OCI-LY3 (cell line): ENCODE data around the gene DSG2.

Source experiments
- H2AFZ ChIP-seq: fragments of 200-600, 300-600 bp; shearing (Covaris generic); 2 replicates; pipeline ENCODE4 v1.6.0; 2014; ENCODE audit warnings: antibody characterized with exemption, low read depth, low read length
- H3K27ac ChIP-seq: fragments of 200-600, 300-600 bp; sonication (generic); 2 replicates; pipeline ENCODE4 v1.5.1; 2014; ENCODE audit warnings: mild to moderate bottlenecking, low read length, moderate library complexity, mixed read lengths
- H3K27me3 ChIP-seq: fragments of 200-600, 300-600 bp; sonication (generic); 2 replicates; pipeline ENCODE4 v1.6.1; 2014; ENCODE audit warnings: low read depth, low read length, mixed read lengths
- H3K36me3 ChIP-seq: fragments of 200-600, 300-600 bp; sonication (generic); replicated peaks from 2 replicates; pipeline ENCODE3; 2014; ENCODE audit warnings: low read depth, low read length, mixed read lengths
- H3K4me1 ChIP-seq: fragments of 300-600, 200-600 bp; sonication (generic); 2 replicates; pipeline ENCODE4 v1.6.1; 2014; ENCODE audit warnings: low read length, mixed read lengths
- H3K4me2 ChIP-seq: fragments of 200-600, 300-600 bp; sonication (generic); 2 replicates; pipeline ENCODE4 v1.6.1; 2014; ENCODE audit warnings: low read length, mixed read lengths
- H3K4me3 ChIP-seq: fragments of 300-600, 200-600 bp; sonication (generic); 2 replicates; pipeline ENCODE4 v1.5.1; 2014; ENCODE audit warnings: antibody characterized with exemption, mild to moderate bottlenecking, low read length, moderate library complexity
- H3K79me2 ChIP-seq: fragments of 300-600, 200-600 bp; shearing (Covaris generic); 2 replicates; pipeline ENCODE4 v1.6.1; 2014; ENCODE audit warnings: mild to moderate bottlenecking, low read length, mixed read lengths
- H3K9ac ChIP-seq: fragments of 300-600, 200-600 bp; shearing (Covaris generic); 2 replicates; pipeline ENCODE4 v1.6.0; 2014; ENCODE audit warnings: mild to moderate bottlenecking, low read length, moderate library complexity
- H3K9me3 ChIP-seq: fragments of 200-600, 300-600 bp; shearing (Covaris generic); 2 replicates; pipeline ENCODE4 v1.6.1; 2014; ENCODE audit warnings: low read length, mixed read lengths; ENCODE audit not compliant: insufficient read depth
- H4K20me1 ChIP-seq: fragments of 200-600, 300-600 bp; sonication (generic); 2 replicates; pipeline ENCODE4 v1.6.1; 2016; ENCODE audit warnings: low read length, mixed read lengths; ENCODE audit not compliant: insufficient read depth
- EZH2phosphoT487 ChIP-seq: fragments of 200-600 bp; shearing (Covaris generic); IDR thresholded peaks from 2 replicates; pipeline ENCODE4 v1.6.1; 2018; ENCODE audit warnings: antibody characterized with exemption, mixed run types, low read depth
- TF ChIP-seq, protein P1 (sequence below): fragments of 200-600, 300-600 bp; sonication (generic); IDR thresholded peaks from 2 replicates; pipeline ENCODE4 v1.5.1; 2014; ENCODE audit warnings: antibody characterized with exemption, low read length, low read depth

DSG2 gene

GRCh38 chr18:31590570-31590969 lies 92.6 kb downstream of the DSG2 start:
- Histone ChIP-seq H3K4me1 (no peaks in the 10 kb centered on the region), H4K20me1 (no peaks in the 10 kb centered on the region), H3K4me2 (no peak overlapping the region), H3K27ac (no peak overlapping the region), H3K79me2 (no peaks in the 10 kb centered on the region), H2AFZ (no peak overlapping the region), H3K27me3 (no peaks in the 10 kb centered on the region), H3K9ac (no peak overlapping the region), H3K4me3 (no peak overlapping the region), H3K36me3 (no peaks in the 10 kb centered on the region), H3K9me3 (no peaks in the 10 kb centered on the region)
- TF ChIP-seq EZH2phosphoT487 = no peak
- TF ChIP-seq, protein P1, sequence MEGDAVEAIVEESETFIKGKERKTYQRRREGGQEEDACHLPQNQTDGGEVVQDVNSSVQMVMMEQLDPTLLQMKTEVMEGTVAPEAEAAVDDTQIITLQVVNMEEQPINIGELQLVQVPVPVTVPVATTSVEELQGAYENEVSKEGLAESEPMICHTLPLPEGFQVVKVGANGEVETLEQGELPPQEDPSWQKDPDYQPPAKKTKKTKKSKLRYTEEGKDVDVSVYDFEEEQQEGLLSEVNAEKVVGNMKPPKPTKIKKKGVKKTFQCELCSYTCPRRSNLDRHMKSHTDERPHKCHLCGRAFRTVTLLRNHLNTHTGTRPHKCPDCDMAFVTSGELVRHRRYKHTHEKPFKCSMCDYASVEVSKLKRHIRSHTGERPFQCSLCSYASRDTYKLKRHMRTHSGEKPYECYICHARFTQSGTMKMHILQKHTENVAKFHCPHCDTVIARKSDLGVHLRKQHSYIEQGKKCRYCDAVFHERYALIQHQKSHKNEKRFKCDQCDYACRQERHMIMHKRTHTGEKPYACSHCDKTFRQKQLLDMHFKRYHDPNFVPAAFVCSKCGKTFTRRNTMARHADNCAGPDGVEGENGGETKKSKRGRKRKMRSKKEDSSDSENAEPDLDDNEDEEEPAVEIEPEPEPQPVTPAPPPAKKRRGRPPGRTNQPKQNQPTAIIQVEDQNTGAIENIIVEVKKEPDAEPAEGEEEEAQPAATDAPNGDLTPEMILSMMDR = no peak

DNA sequence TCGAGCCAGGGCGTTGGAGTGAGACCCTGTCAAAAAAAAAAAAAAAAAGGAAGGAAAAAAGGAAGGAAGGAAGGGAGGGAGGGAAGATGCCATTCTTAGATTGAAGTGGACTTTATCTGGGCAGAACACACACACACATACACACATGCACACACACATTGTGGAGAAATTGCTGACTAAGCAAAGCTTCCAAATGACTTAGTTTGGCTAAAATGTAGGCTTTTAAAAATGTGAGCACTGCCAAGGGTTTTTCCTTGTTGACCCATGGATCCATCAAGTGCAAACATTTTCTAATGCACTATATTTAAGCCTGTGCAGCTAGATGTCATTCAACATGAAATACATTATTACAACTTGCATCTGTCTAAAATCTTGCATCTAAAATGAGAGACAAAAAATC lies 93.1 kb downstream of the DSG2 start:
- Histone ChIP-seq H3K9me3 (no peaks in the 10 kb centered on the region), H3K27me3 (no peaks in the 10 kb centered on the region), H3K4me3 (no peak overlapping the region), H3K79me2 (no peaks in the 10 kb centered on the region), H3K4me2 (no peak overlapping the region), H3K27ac (no peak overlapping the region), H3K9ac (no peak overlapping the region), H3K36me3 (no peaks in the 10 kb centered on the region), H4K20me1 (no peaks in the 10 kb centered on the region), H2AFZ (no peak overlapping the region), H3K4me1 (no peaks in the 10 kb centered on the region)
- TF ChIP-seq, protein P1 = no peak
- TF ChIP-seq EZH2phosphoT487 = no peak

DNA sequence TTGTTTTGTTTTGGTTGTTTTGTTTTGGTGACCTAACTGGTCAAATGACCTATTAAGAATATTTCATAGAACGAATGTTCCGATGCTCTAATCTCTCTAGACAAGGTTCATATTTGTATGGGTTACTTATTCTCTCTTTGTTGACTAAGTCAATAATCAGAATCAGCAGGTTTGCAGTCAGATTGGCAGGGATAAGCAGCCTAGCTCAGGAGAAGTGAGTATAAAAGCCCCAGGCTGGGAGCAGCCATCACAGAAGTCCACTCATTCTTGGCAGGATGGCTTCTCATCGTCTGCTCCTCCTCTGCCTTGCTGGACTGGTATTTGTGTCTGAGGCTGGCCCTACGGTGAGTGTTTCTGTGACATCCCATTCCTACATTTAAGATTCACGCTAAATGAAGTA lies 93.7 kb downstream of the DSG2 start, which contains the start of gene TTR:
Gene TTR, plus strand, starts transcription at position 250 of the 400 bp plus-strand sequence. Its CDS starts 26 bp downstream, at position 276.
- no peaks in the 10 kb centered on the region for H3K36me3 ChIP-seq
- H3K4me3 ChIP-seq = no peak within 1 kb of the TSS
- H3K27ac ChIP-seq = no peak within 1 kb of the TSS
- no peaks in the 10 kb centered on the region for H4K20me1 ChIP-seq
- H3K9me3 ChIP-seq = no peaks in the 10 kb centered on the region
- no peak within 1 kb of the TSS for H3K4me2 ChIP-seq
- H3K9ac ChIP-seq = no peak within 1 kb of the TSS
- no peaks in the 10 kb centered on the region for H3K79me2 ChIP-seq
- no peak within 1 kb of the TSS for H2AFZ ChIP-seq
- no peaks in the 10 kb centered on the region for H3K27me3 ChIP-seq
- no peaks in the 10 kb centered on the region for H3K4me1 ChIP-seq
- no peak for TF ChIP-seq EZH2phosphoT487
- TF ChIP-seq, protein P1 = no peak

DNA sequence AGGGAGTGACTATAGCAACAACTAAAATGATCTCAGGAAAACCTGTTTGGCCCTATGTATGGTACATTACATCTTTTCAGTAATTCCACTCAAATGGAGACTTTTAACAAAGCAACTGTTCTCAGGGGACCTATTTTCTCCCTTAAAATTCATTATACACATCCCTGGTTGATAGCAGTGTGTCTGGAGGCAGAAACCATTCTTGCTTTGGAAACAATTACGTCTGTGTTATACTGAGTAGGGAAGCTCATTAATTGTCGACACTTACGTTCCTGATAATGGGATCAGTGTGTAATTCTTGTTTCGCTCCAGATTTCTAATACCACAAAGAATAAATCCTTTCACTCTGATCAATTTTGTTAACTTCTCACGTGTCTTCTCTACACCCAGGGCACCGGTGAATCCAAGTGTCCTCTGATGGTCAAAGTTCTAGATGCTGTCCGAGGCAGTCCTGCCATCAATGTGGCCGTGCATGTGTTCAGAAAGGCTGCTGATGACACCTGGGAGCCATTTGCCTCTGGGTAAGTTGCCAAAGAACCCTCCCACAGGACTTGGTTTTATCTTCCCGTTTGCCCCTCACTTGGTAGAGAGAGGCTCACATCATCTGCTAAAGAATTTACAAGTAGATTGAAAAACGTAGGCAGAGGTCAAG lies 94.7 kb downstream of the DSG2 start:
- Histone ChIP-seq H3K9ac (no peak overlapping the region), H3K27ac (no peak overlapping the region), H3K9me3 (no peaks in the 10 kb centered on the region), H3K79me2 (no peaks in the 10 kb centered on the region), H3K4me3 (no peak overlapping the region), H3K4me1 (no peaks in the 10 kb centered on the region), H3K36me3 (no peaks in the 10 kb centered on the region), H3K27me3 (no peaks in the 10 kb centered on the region), H4K20me1 (no peaks in the 10 kb centered on the region), H3K4me2 (no peak overlapping the region), H2AFZ (no peak overlapping the region)
- TF ChIP-seq, protein P1 = no peak
- no peak for TF ChIP-seq EZH2phosphoT487
